H1 (cell line): ENCODE data around the gene SLC5A4. TPM values are rescaled to one million over a fixed set of nuclear protein-coding genes. Genes with fewer than 3 reads are reported as not detected.
"Not testable (repeated sequence)": the region's sequence is repeated elsewhere in the genome, so short reads cannot be mapped to it uniquely, and the experiment has no call there.

Experiments used
- CTCF ChIA-PET: fragments of 300-600 bp; sonication (Branson Sonifier 250); formaldehyde crosslinking; loops from one replicate; lab custom pipeline; 2021; ENCODE audit not compliant: partially characterized antibody; lab: Charles Lee
- POLR2A ChIA-PET: fragments of 300-600 bp; sonication (Branson Sonifier 250); formaldehyde crosslinking; loops from one replicate; lab custom pipeline; 2021; ENCODE audit warnings: inconsistent platforms; ENCODE audit not compliant: partially characterized antibody; lab: Charles Lee
- DNase-seq, 2 experiments: peaks; one replicate each; pipeline versions ENCODE4 v3.0.0 to v3.0.0-alpha.2; 2010 to 2022; ENCODE audit warnings: low spot score in 2 of 2, low read depth in 1 of 2, mixed read lengths in 1 of 2
- FAIRE-seq: peaks from 2 replicates; lab custom pipeline; 2011; peaks lifted over from hg19 to GRCh38; lab: Jason Lieb, UNC
- H2AFZ ChIP-seq: 2 replicates; pipeline ENCODE4 v1.8.1; 2012; ENCODE audit warnings: low read length, inconsistent platforms
- H2AK5ac ChIP-seq: 2 replicates; pipeline ENCODE4 v1.6.1; 2013; ENCODE audit warnings: low read depth, low read length
- H2BK120ac ChIP-seq: replicated peaks from 2 replicates; pipeline ENCODE3; 2013; ENCODE audit warnings: low read depth, low read length, inconsistent platforms
- H2BK12ac ChIP-seq: 2 replicates; pipeline ENCODE4 v1.6.1; 2013; ENCODE audit warnings: low read depth, low read length
- H2BK15ac ChIP-seq: 2 replicates; pipeline ENCODE4 v1.6.1; 2013; ENCODE audit warnings: low read length
- H2BK20ac ChIP-seq: 2 replicates; pipeline ENCODE4 v1.6.1; 2013; ENCODE audit warnings: low read length
- H2BK5ac ChIP-seq: 2 replicates; pipeline ENCODE4 v1.6.1; 2013; ENCODE audit warnings: low read depth, low read length
- H3K14ac ChIP-seq: 2 replicates; pipeline ENCODE4 v1.6.1; 2013; ENCODE audit warnings: inconsistent platforms; ENCODE audit not compliant: insufficient read length
- H3K18ac ChIP-seq: 2 replicates; pipeline ENCODE4 v1.6.1; 2013; ENCODE audit warnings: low read length; ENCODE audit errors: extremely low read depth
- H3K23ac ChIP-seq: 2 replicates; pipeline ENCODE4 v1.6.1; 2013; ENCODE audit warnings: inconsistent platforms; ENCODE audit not compliant: insufficient read length
- H3K23me2 ChIP-seq: 2 replicates; pipeline ENCODE4 v1.6.1; 2013; ENCODE audit warnings: low read depth, low read length
- H3K27ac ChIP-seq: 2 replicates; pipeline ENCODE4 v1.6.1; 2011; ENCODE audit warnings: low read depth, low read length, inconsistent platforms
- H3K27me3 ChIP-seq, 4 experiments: replicated peaks in 1 of 4; 1 replicate in 1 of 4; 2 replicates in 3 of 4; pipeline versions ENCODE4 v1.6.1 to v1.8.1; 2011 to 2013; ENCODE audit warnings: low read length in 3 of 4, mild to moderate bottlenecking in 3 of 4, inconsistent platforms in 2 of 4, mixed read lengths in 2 of 4, moderate library complexity in 1 of 4; ENCODE audit not compliant: control insufficient read depth in 3 of 4, insufficient read depth in 3 of 4; ENCODE audit errors: extremely low read depth in 1 of 4
- H3K36me3 ChIP-seq, 4 experiments: 2 replicates each; pipeline versions ENCODE4 v1.6.1 to v1.8.1; 2011 to 2013; ENCODE audit warnings: mild to moderate bottlenecking in 4 of 4, low read length in 3 of 4, moderate library complexity in 2 of 4, control low read depth in 1 of 4, inconsistent platforms in 1 of 4; ENCODE audit not compliant: insufficient read depth in 4 of 4, control insufficient read depth in 2 of 4
- H3K4ac ChIP-seq: replicated peaks from 2 replicates; pipeline ENCODE3; 2013; ENCODE audit warnings: low read length, low read depth, mixed read lengths, inconsistent platforms; ENCODE audit not compliant: insufficient read length
- H3K4me1 ChIP-seq, 4 experiments: replicated peaks in 1 of 4; 1 replicate in 1 of 4; 2 replicates in 3 of 4; pipeline versions ENCODE4 v1.6.1 to v1.8.1; 2011 to 2013; ENCODE audit warnings: low read length in 3 of 4, inconsistent platforms in 2 of 4, mixed read lengths in 1 of 4; ENCODE audit not compliant: insufficient read depth in 4 of 4, control insufficient read depth in 3 of 4
- H3K4me2 ChIP-seq, 2 experiments: 2 replicates each; pipeline versions ENCODE4 v1.6.1 to v1.8.1; 2011 to 2013; ENCODE audit warnings: low read depth in 2 of 2, low read length in 2 of 2, control low read depth in 1 of 2, inconsistent platforms in 1 of 2, mild to moderate bottlenecking in 1 of 2; ENCODE audit not compliant: insufficient read depth in 1 of 2
- H3K4me3 ChIP-seq, 4 experiments: fragments of 200-600, 300-600 bp in 1 of 4; sonication (generic), shearing (Covaris generic), sonication (Bioruptor Twin) in 1 of 4; 2 replicates each; pipeline versions ENCODE4 v1.5.1 to v1.8.1; 2011 to 2016; ENCODE audit warnings: low read length in 4 of 4, low read depth in 3 of 4, control low read depth in 2 of 4, inconsistent platforms in 2 of 4, mild to moderate bottlenecking in 2 of 4, mixed read lengths in 1 of 4, moderate library complexity in 1 of 4; ENCODE audit not compliant: insufficient read depth in 2 of 4; ENCODE audit errors: extremely low read depth in 1 of 4
- H3K56ac ChIP-seq: replicated peaks from 2 replicates; pipeline ENCODE3; 2013; ENCODE audit warnings: low read depth, mild to moderate bottlenecking, mixed read lengths, low read length, inconsistent platforms; ENCODE audit not compliant: insufficient read length
- H3K79me1 ChIP-seq: 2 replicates; pipeline ENCODE4 v1.6.1; 2013; ENCODE audit warnings: low read depth, low read length, control low read depth
- H3K79me2 ChIP-seq, 2 experiments: 2 replicates each; pipeline versions ENCODE4 v1.6.1 to v1.8.1; 2012 to 2013; ENCODE audit warnings: low read length in 2 of 2, mild to moderate bottlenecking in 2 of 2, inconsistent platforms in 1 of 2; ENCODE audit not compliant: insufficient read depth in 2 of 2, control insufficient read depth in 1 of 2
- H3K9ac ChIP-seq, 4 experiments: replicated peaks in 1 of 4; 1 replicate in 1 of 4; 2 replicates in 3 of 4; pipeline versions ENCODE4 v1.6.1 to v1.8.1; 2011 to 2013; ENCODE audit warnings: low read depth in 3 of 4, low read length in 3 of 4, control low read depth in 2 of 4, mild to moderate bottlenecking in 2 of 4, moderate library complexity in 2 of 4, inconsistent platforms in 1 of 4; ENCODE audit errors: extremely low read depth in 1 of 4
- H3K9me3 ChIP-seq, 2 experiments: 2 replicates each; pipeline versions ENCODE4 v1.6.1 to v1.8.1; 2012 to 2013; ENCODE audit warnings: mild to moderate bottlenecking in 2 of 2, moderate library complexity in 2 of 2, control low read depth in 1 of 2, inconsistent platforms in 1 of 2, low read depth in 1 of 2, low read length in 1 of 2, mixed read lengths in 1 of 2; ENCODE audit not compliant: insufficient read depth in 2 of 2
- H4K20me1 ChIP-seq, 2 experiments: replicated peaks in 1 of 2; 2 replicates each; pipeline versions ENCODE3 to v1.8.1; 2011 to 2013; ENCODE audit warnings: inconsistent platforms in 2 of 2, low read length in 2 of 2, mild to moderate bottlenecking in 1 of 2; ENCODE audit not compliant: insufficient read depth in 2 of 2, control insufficient read depth in 1 of 2
- H4K5ac ChIP-seq: 2 replicates; pipeline ENCODE4 v1.6.1; 2013; ENCODE audit warnings: low read length, low read depth, mixed read lengths, inconsistent platforms; ENCODE audit not compliant: insufficient read length
- H4K8ac ChIP-seq: 2 replicates; pipeline ENCODE4 v1.8.0; 2013; ENCODE audit warnings: mild to moderate bottlenecking, moderate library complexity, low read length, inconsistent platforms; ENCODE audit not compliant: insufficient read depth; ENCODE audit errors: extremely low read depth
- H4K91ac ChIP-seq: replicated peaks from 2 replicates; pipeline ENCODE3; 2013; ENCODE audit warnings: low read length, mixed read lengths, inconsistent platforms; ENCODE audit not compliant: insufficient read length
- WGBS, 2 experiments: shearing (Covaris generic) in 1 of 2; methylation state at CpG; one replicate each; pipeline versions ENCODE4 v1.1.6 to v1.1.7; 2013 to 2015; ENCODE audit warnings: low lambda C conversion rate in 2 of 2, mixed read lengths in 2 of 2, inconsistent platforms in 1 of 2, low coverage in 1 of 2, missing lambda C conversion rate in 1 of 2; ENCODE audit not compliant: insufficient replicate concordance in 2 of 2, insufficient coverage in 1 of 2, insufficient read length in 1 of 2; ENCODE audit errors: extremely low coverage in 1 of 2, missing lambda C conversion rate in 1 of 2; 5-methylcytosine and 5-hydroxymethylcytosine counted together
- polyA plus RNA-seq, 7 experiments: library from polyadenylated mRNA; depleted of rRNA in 3 of 7; stranded (reverse) in 5 of 7; unstranded in 2 of 7; fragments of >200 nt in 5 of 7; fragments of 200-250 nt in 2 of 7; gene quantifications; 1 replicate in 5 of 7; 2 replicates in 1 of 7; 4 replicates in 1 of 7; pipeline versions ENCODE4 v1.2.1 to v1.2.3, GENCODE V29; 2011 to 2013; ENCODE audit warnings: missing spikeins in 2 of 7, mixed read lengths in 2 of 7
- total RNA-seq: library from RNA; stranded (reverse); fragmentation: NEBNext Ultra II Directional; extraction: Animal tissue kit (Norgen Biotek cat#: 25700); gene quantifications from 2 replicates; pipeline ENCODE4 v1.2.1, GENCODE V29; 2021

Gene SLC5A4
- total and polyA plus RNA-seq, 2 of the 8 experiments (the other 6 are each of a cell fraction or from before 2014, with no cell fraction given): 0.17 TPM; not detected in 1

GRCh38 chr22:32263678-32264077 is 8.5 kb upstream of the SLC5A4 start:
- H3K23ac ChIP-seq, H3K36me3 ChIP-seq, H3K56ac ChIP-seq, H3K14ac ChIP-seq, H2BK20ac ChIP-seq, H3K79me1 ChIP-seq, H4K8ac ChIP-seq, H3K27me3 ChIP-seq, H2BK15ac ChIP-seq, H4K91ac ChIP-seq, H3K23me2 ChIP-seq, DNase-seq, H3K4me2 ChIP-seq, H2BK12ac ChIP-seq, H3K9me3 ChIP-seq, H3K4me3 ChIP-seq, H3K9ac ChIP-seq, H2AFZ ChIP-seq, H3K27ac ChIP-seq, H4K20me1 ChIP-seq, H4K5ac ChIP-seq, H3K18ac ChIP-seq, POLR2A ChIA-PET, H2AK5ac ChIP-seq, H2BK5ac ChIP-seq, H2BK120ac ChIP-seq, H3K79me2 ChIP-seq, FAIRE-seq, H3K4me1 ChIP-seq, H3K4ac ChIP-seq: not testable (repeated sequence)
- CTCF ChIA-PET: interaction anchor here (1.1 to 1.6 kb wide), 5 partner anchors 8 to 116 kb away, joined by 3 to 4 read pairs (median 3); partner anchors contain the start of gene SLC5A4
- WGBS, 2 experiments: 85% methylated on average over 4 of the region's 4 CpGs; no CpG with 5 or more reads in 1 of the 2 experiments
